Nephron (organoid): Measurements from ENCODE around the gene CNDP2.
"Not testable (repeated sequence)": the region's sequence is repeated elsewhere in the genome, so short reads cannot be mapped to it uniquely, and the experiment has no call there.

ENCODE experiments used
- H3K27ac Mint-ChIP-seq, 3 experiments: 2 replicates each; pipeline ENCODE4 v1.8.0; 2020; ENCODE audit warnings: mixed read lengths in 3 of 3, mild to moderate bottlenecking in 2 of 3, moderate library complexity in 1 of 3
- H3K27me3 Mint-ChIP-seq: 2 replicates; pipeline ENCODE4 v1.8.0; 2021; ENCODE audit warnings: low read depth, mild to moderate bottlenecking, moderate library complexity, mixed read lengths
- H3K36me3 Mint-ChIP-seq: 2 replicates; pipeline ENCODE4 v1.8.0; 2020; ENCODE audit warnings: low read depth, mixed read lengths
- H3K4me1 Mint-ChIP-seq: 2 replicates; pipeline ENCODE4 v1.8.0; 2020; ENCODE audit warnings: mixed read lengths
- H3K4me3 Mint-ChIP-seq, 3 experiments: 2 replicates each; pipeline ENCODE4 v1.8.0; 2020; ENCODE audit warnings: mild to moderate bottlenecking in 3 of 3, mixed read lengths in 3 of 3, moderate library complexity in 2 of 3
- H3K9me3 Mint-ChIP-seq: 2 replicates; pipeline ENCODE4 v1.8.0; 2020; ENCODE audit warnings: mixed read lengths
- CTCF ChIP-seq, 3 experiments: fragments of 200-600 bp; sonication (generic); IDR thresholded peaks; one replicate each; pipeline ENCODE4 v1.5.0; 2021; ENCODE audit warnings: antibody characterized with exemption in 3 of 3; ENCODE audit not compliant: unreplicated experiment in 3 of 3

CNDP2 gene

GRCh38 chr18:74562131-74562730 lies 66.1 kb downstream of the CNDP2 start:
- Mint-ChIP-seq H3K4me3 (no peak overlapping the region), H3K36me3 (no peaks in the 10 kb centered on the region), H3K27ac (peak overlapping the region in 1 of 3 experiments; percentile 5), H3K9me3 (peaks cover 9% of the 10 kb centered on the region), H3K27me3 (peaks cover 7% of the 10 kb centered on the region), H3K4me1 (peaks cover 18% of the 10 kb centered on the region)
- no peak for TF ChIP-seq CTCF (IDR thresholded peaks at IDR 0.05; ENCODE audit: unreplicated experiment in 3 of 3)

- Mint-ChIP-seq H3K9me3 (peaks cover 14% of the 10 kb centered on the region), H3K36me3 (no peaks in the 10 kb centered on the region), H3K4me3 (no peak overlapping the region), H3K27me3 (peaks cover 7% of the 10 kb centered on the region), H3K27ac (peak overlapping the region in 1 of 3 experiments; percentile 34), H3K4me1 (peaks cover 18% of the 10 kb centered on the region)
- no peak for TF ChIP-seq CTCF (IDR thresholded peaks at IDR 0.05; ENCODE audit: unreplicated experiment in 3 of 3)
Measured at GRCh38 chr18:74562775-74563174, 66.6 kb downstream of the CNDP2 start.

GRCh38 chr18:74563999-74564398 lies 67.8 kb downstream of the CNDP2 start:
- H3K4me1 Mint-ChIP-seq: peaks cover 18% of the 10 kb centered on the region
- H3K36me3 Mint-ChIP-seq: no peaks in the 10 kb centered on the region
- peaks cover 11% of the 10 kb centered on the region for H3K27me3 Mint-ChIP-seq
- no peak for TF ChIP-seq CTCF (IDR thresholded peaks at IDR 0.05; ENCODE audit: unreplicated experiment in 3 of 3)
- no peak overlapping the region for H3K4me3 Mint-ChIP-seq
- peak overlapping the region; percentile 27 to 71 (median 34) for H3K27ac Mint-ChIP-seq
- H3K9me3 Mint-ChIP-seq: peaks cover 18% of the 10 kb centered on the region

GRCh38 chr18:74565164-74565563 lies 69.0 kb downstream of the CNDP2 start:
- not testable (repeated sequence) for H3K4me3 Mint-ChIP-seq, H3K36me3 Mint-ChIP-seq, H3K27ac Mint-ChIP-seq, H3K27me3 Mint-ChIP-seq
- peaks cover 19% of the 10 kb centered on the region for H3K9me3 Mint-ChIP-seq
- H3K4me1 Mint-ChIP-seq: peaks cover 18% of the 10 kb centered on the region

- not testable (repeated sequence) for H3K36me3 Mint-ChIP-seq, H3K4me3 Mint-ChIP-seq, H3K27me3 Mint-ChIP-seq, H3K27ac Mint-ChIP-seq
- H3K4me1 Mint-ChIP-seq: peaks cover 18% of the 10 kb centered on the region
- peaks cover 19% of the 10 kb centered on the region for H3K9me3 Mint-ChIP-seq
Measured at GRCh38 chr18:74565993-74566392, 69.8 kb downstream of the CNDP2 start.

GRCh38 chr18:74567822-74568221 lies 71.7 kb downstream of the CNDP2 start:
- H3K27ac Mint-ChIP-seq: no peak overlapping the region
- H3K4me3 Mint-ChIP-seq: no peak overlapping the region
- H3K9me3 Mint-ChIP-seq: peaks cover 19% of the 10 kb centered on the region
- TF ChIP-seq CTCF (IDR thresholded peaks at IDR 0.05; ENCODE audit: unreplicated experiment in 3 of 3): no peak
- H3K27me3 Mint-ChIP-seq: peaks cover 8% of the 10 kb centered on the region
- no peaks in the 10 kb centered on the region for H3K36me3 Mint-ChIP-seq
- peaks cover 13% of the 10 kb centered on the region for H3K4me1 Mint-ChIP-seq

- no peaks in the 10 kb centered on the region for H3K4me1 Mint-ChIP-seq
- no peak overlapping the region for H3K4me3 Mint-ChIP-seq
- peaks cover 9% of the 10 kb centered on the region for H3K27me3 Mint-ChIP-seq
- H3K9me3 Mint-ChIP-seq: peaks cover 21% of the 10 kb centered on the region
- no peak overlapping the region for H3K27ac Mint-ChIP-seq
- TF ChIP-seq CTCF (IDR thresholded peaks at IDR 0.05; ENCODE audit: unreplicated experiment in 3 of 3): no peak
- no peaks in the 10 kb centered on the region for H3K36me3 Mint-ChIP-seq
Measured at GRCh38 chr18:74569401-74569800, 73.2 kb downstream of the CNDP2 start.
